Heart right ventricle (tissue), 16 donors: ENCODE measurements around the gene FGGY. TPM values are rescaled to one million over a fixed set of nuclear protein-coding genes. Genes with fewer than 3 reads are reported as not detected.

ENCODE experiments used
- ATAC-seq, 8 donors: fragments of 200-7000 bp; cut with Tn5 transposase; one replicate each; pipeline ENCODE4 v1.9.1; 2020; ENCODE audit warnings: mild to moderate bottlenecking in 8 of 8, moderate library complexity in 8 of 8, moderate number of reproducible peaks in 1 of 8
- DNase-seq, 2 donors: peaks; one replicate each; pipeline ENCODE4 v3.0.0-alpha.2; 2020
- H3K27ac ChIP-seq, 10 donors: fragments of 200-600 bp; sonication (generic) in 2 of 10; one replicate each; pipeline versions ENCODE4 v1.5.0 to v1.8.0; 2020 to 2022; ENCODE audit warnings: mild to moderate bottlenecking in 3 of 10
- H3K27me3 ChIP-seq, 7 donors: fragments of 200-600 bp; one replicate each; pipeline ENCODE4 v1.8.0; 2021 to 2022; ENCODE audit warnings: mild to moderate bottlenecking in 2 of 7
- H3K36me3 ChIP-seq, 9 donors: fragments of 200-600 bp; sonication (generic) in 1 of 9; one replicate each; pipeline versions ENCODE4 v1.5.0 to v1.8.0; 2020 to 2022; ENCODE audit warnings: mild to moderate bottlenecking in 2 of 9
- H3K4me1 ChIP-seq, 9 donors: fragments of 200-600 bp; sonication (generic) in 1 of 9; one replicate each; pipeline versions ENCODE4 v1.5.0 to v1.8.0; 2020 to 2022; ENCODE audit warnings: mild to moderate bottlenecking in 4 of 9
- H3K4me3 ChIP-seq, 10 donors: fragments of 200-600 bp; sonication (generic) in 2 of 10; one replicate each; pipeline versions ENCODE4 v1.5.0 to v1.8.0; 2020 to 2022; ENCODE audit warnings: mild to moderate bottlenecking in 7 of 10, moderate library complexity in 2 of 10
- H3K9me3 ChIP-seq, 11 donors: fragments of 200-600 bp in 10 of 11; sonication (generic) in 2 of 11; one replicate each; pipeline versions ENCODE4 v1.5.0 to v1.8.0; 2013 to 2022; ENCODE audit warnings: mild to moderate bottlenecking in 2 of 11, control low read depth in 1 of 11, moderate library complexity in 1 of 11
- CTCF ChIP-seq, 9 donors: fragments of 200-600 bp; sonication (generic) in 2 of 9; IDR thresholded peaks; one replicate each; pipeline versions ENCODE4 v1.5.0 to v1.8.0; 2021 to 2022; ENCODE audit warnings: antibody characterized with exemption in 9 of 9, mild to moderate bottlenecking in 5 of 9, moderate library complexity in 1 of 9
- WGBS, 2 donors: extraction: QIAGEN DNeasy Blood & Tissue Kit; methylation state at CpG; one replicate each; pipeline ENCODE4 v1.1.7; 2013; ENCODE audit warnings: inconsistent platforms in 1 of 2; 5-methylcytosine and 5-hydroxymethylcytosine counted together
- intact Hi-C, 10 donors: fragments of 100-400 bp; cut with DNase I; formaldehyde crosslinking; loops; one replicate each; pipeline versions ENCODE4 v1.11.1 to v1.14.2; 2022
- polyA plus RNA-seq, 2 donors: library from polyadenylated mRNA; stranded (reverse); fragments of 200-250 nt; gene quantifications; one replicate each; pipeline ENCODE4 v1.2.3, GENCODE V29; 2013
- total RNA-seq, 10 donors: library from RNA; stranded (reverse); fragmentation: NEBNext Ultra II Directional in 3 of 10; extraction: Animal tissue kit (Norgen Biotek cat#: 25700) in 3 of 10; gene quantifications; one replicate each; pipeline versions ENCODE4 v1.2.1 to v1.2.4, GENCODE V29; 2021 to 2023
- donor health status: Arrhythmogenic right ventricular cardiomyopathy.
- donor health status: ischemic (EF 13 %, LVEDD 7.1; RV severe dilation, severe dysfunction).
- donor health status: healthy with polysubstance abuse.
- donor health status: DM: no; HTN: yes; CAD: no.
- donor health status: DM: no; HTN: no; CAD: no.
- donor health status: ischemic (EF 25% LVEDD 6.9; RV normal size, moderate dysfunction).
- donor health status: ischemic (EF 25% LVEDD 5.7; RV mildly dilated, moderate dysfunction).
- donor health status: healthy.
- donor health status: DM: yes; HTN: yes; CAD: no.
- donor health status: Ischemic cardiomyopathy.
- donor health status: ischemic (EF 35%, LVEDD 5.7; RV mildly dilated, moderate dysfunction).
- donor health status: nonischemic (EF 11% LVEDD 7.7; RV severe dilation, severe dysfunction).
- donor health status: DM: yes; HTN: yes; CAD: no.
- donor health status: PGD.
- donor health status: ischemic (EF 29% LVEDD 5.4; RV normal size, mild dysfunction).
- donor health status: nonischemic (EF 23%, LVEDD 6.1; RV moderate dilation, normal function).

FGGY gene
- total and polyA plus RNA-seq, 12 donors = 3.1 to 51.8 (median 34.7) TPM

- DNase-seq (no peak), ATAC-seq (no peak)
- H3K27me3 ChIP-seq = no peaks in the 10 kb centered on the region
- no peaks in the 10 kb centered on the region for H3K36me3 ChIP-seq
- WGBS, 2 donors = 93 to 98% methylated on average over 3 of the region's 3 CpGs
- H3K9me3 ChIP-seq = no peaks in the 10 kb centered on the region
- intact Hi-C loops = no loop called here
- peaks cover 3 to 22% (median 18%) of the 10 kb centered on the region in 9 donors for H3K4me1 ChIP-seq
- no peak overlapping the region for H3K4me3 ChIP-seq
- TF ChIP-seq CTCF (IDR thresholded peaks at IDR 0.05) = no peak
- H3K27ac ChIP-seq = no peak overlapping the region
Measured at GRCh38 chr1:59258412-59259032, 38.4 kb upstream of the FGGY start.

GRCh38 chr1:59261537-59261936, 35.4 kb upstream of the FGGY start:
- ATAC-seq (peak in 7 of 8 donors; percentile 53 to 92 (median 81)), DNase-seq (peak in 1 of 2 donors; percentile 59)
- Histone ChIP-seq H3K4me1 (peaks cover 3 to 37% (median 32%) of the 10 kb centered on the region in 9 donors), H3K9me3 (no peaks in the 10 kb centered on the region), H3K27ac (peak overlapping the region in 7 of 10 donors; percentile 6 to 54 (median 38)), H3K4me3 (no peak overlapping the region), H3K36me3 (no peaks in the 10 kb centered on the region), H3K27me3 (no peaks in the 10 kb centered on the region)
- WGBS, 2 donors = 36 to 58% methylated on average over 1 of the region's 1 CpG
- no peak for TF ChIP-seq CTCF (IDR thresholded peaks at IDR 0.05)
- intact Hi-C loops = no loop called here

GRCh38 chr1:59262631-59263030, 34.3 kb upstream of the FGGY start:
- Histone ChIP-seq H3K4me1 (peaks cover 3 to 46% (median 39%) of the 10 kb centered on the region in 9 donors), H3K4me3 (no peak overlapping the region), H3K9me3 (no peaks in the 10 kb centered on the region), H3K27me3 (no peaks in the 10 kb centered on the region), H3K27ac (no peak overlapping the region), H3K36me3 (no peaks in the 10 kb centered on the region)
- intact Hi-C loops = no loop called here
- DNase-seq = no peak
- no peak for ATAC-seq
- no peak for TF ChIP-seq CTCF (IDR thresholded peaks at IDR 0.05)

- no peak for TF ChIP-seq CTCF (IDR thresholded peaks at IDR 0.05)
- no peak overlapping the region for H3K4me3 ChIP-seq
- no peaks in the 10 kb centered on the region for H3K9me3 ChIP-seq
- intact Hi-C loops = no loop called here
- no peak for DNase-seq
- no peak for ATAC-seq
- H3K4me1 ChIP-seq = peaks cover 3 to 47% (median 39%) of the 10 kb centered on the region in 9 donors
- no peak overlapping the region for H3K27ac ChIP-seq
- H3K36me3 ChIP-seq = no peaks in the 10 kb centered on the region
- H3K27me3 ChIP-seq = no peaks in the 10 kb centered on the region
Measured at GRCh38 chr1:59263111-59263510, 33.8 kb upstream of the FGGY start.
